HEK293T (cell line): Measurements from ENCODE around the gene ATG5.

ENCODE experiments used
- CTCF ChIA-PET: fragments of 350-600 bp; formaldehyde crosslinking; extraction: SDS; loops from one replicate; lab custom pipeline; 2021; ENCODE audit warnings: antibody characterized with exemption, inconsistent platforms; lab: Yijun Ruan, JAX
- POLR2A ChIA-PET: fragments of 350-600 bp; formaldehyde crosslinking; extraction: SDS; loops from one replicate; lab custom pipeline; 2020; ENCODE audit warnings: antibody characterized with exemption, inconsistent platforms; lab: Yijun Ruan, JAX
- DNase-seq: peaks from one replicate; pipeline ENCODE4 v3.0.0; 2012; ENCODE audit warnings: mixed read lengths; ENCODE audit errors: extremely low spot score
- ARNT ChIP-seq: fragments of 450-650 bp; IDR thresholded peaks from 2 replicates; pipeline ENCODE4 v1.6.1; 2017; ENCODE audit warnings: mild to moderate bottlenecking
- BHLHE40 ChIP-seq: fragments of 450-650 bp; IDR thresholded peaks from 2 replicates; pipeline ENCODE4 v1.6.1; 2016; ENCODE audit warnings: mild to moderate bottlenecking, moderate library complexity, borderline replicate concordance
- CTBP1 ChIP-seq: fragments of 450-650 bp; IDR thresholded peaks from 2 replicates; pipeline ENCODE4 v1.6.1; 2016; ENCODE audit warnings: borderline replicate concordance
- ELF4 ChIP-seq: fragments of 450-650 bp; IDR thresholded peaks from 2 replicates; pipeline ENCODE4 v1.6.1; 2017; ENCODE audit warnings: antibody characterized with exemption
- FOXA1 ChIP-seq: fragments of 450-650 bp; IDR thresholded peaks from 2 replicates; pipeline ENCODE4 v1.6.1; 2016; ENCODE audit warnings: mild to moderate bottlenecking
- FOXK2 ChIP-seq: fragments of 450-650 bp; IDR thresholded peaks from 2 replicates; pipeline ENCODE4 v1.6.1; 2016; ENCODE audit warnings: mild to moderate bottlenecking
- FOXM1 ChIP-seq: fragments of 450-650 bp; IDR thresholded peaks from 2 replicates; pipeline ENCODE4 v1.6.1; 2017; ENCODE audit warnings: mild to moderate bottlenecking, borderline replicate concordance
- HDGF ChIP-seq: fragments of 450-650 bp; IDR thresholded peaks from 2 replicates; pipeline ENCODE4 v1.6.1; 2017; ENCODE audit warnings: antibody characterized with exemption, borderline replicate concordance
- L3MBTL2 ChIP-seq: fragments of 450-650 bp; conservative IDR thresholded peaks from 2 replicates; pipeline ENCODE4 v1.6.1; 2016; ENCODE audit warnings: mild to moderate bottlenecking
- LEF1 ChIP-seq: fragments of 450-650 bp; IDR thresholded peaks from 2 replicates; pipeline ENCODE4 v1.6.1; 2017; ENCODE audit warnings: mild to moderate bottlenecking, borderline replicate concordance
- NFRKB ChIP-seq: fragments of 450-650 bp; IDR thresholded peaks from 2 replicates; pipeline ENCODE4 v1.6.1; 2016; ENCODE audit warnings: mild to moderate bottlenecking, moderate library complexity
- SP1 ChIP-seq: fragments of 450-650 bp; IDR thresholded peaks from 2 replicates; pipeline ENCODE4 v1.6.1; 2017
- SUZ12 ChIP-seq: fragments of 450-650 bp; IDR thresholded peaks from 2 replicates; pipeline ENCODE4 v1.6.1; 2016; ENCODE audit warnings: mild to moderate bottlenecking
- TARDBP ChIP-seq: fragments of 450-650 bp; IDR thresholded peaks from 2 replicates; pipeline ENCODE4 v1.6.1; 2016
- ZNF384 ChIP-seq: fragments of 450-650 bp; IDR thresholded peaks from 2 replicates; pipeline ENCODE4 v1.6.1; 2016
- TF ChIP-seq, protein P1 (sequence below): fragments of 450-650 bp; IDR thresholded peaks from 2 replicates; pipeline ENCODE4 v1.6.1; 2016

Gene ATG5

DNA sequence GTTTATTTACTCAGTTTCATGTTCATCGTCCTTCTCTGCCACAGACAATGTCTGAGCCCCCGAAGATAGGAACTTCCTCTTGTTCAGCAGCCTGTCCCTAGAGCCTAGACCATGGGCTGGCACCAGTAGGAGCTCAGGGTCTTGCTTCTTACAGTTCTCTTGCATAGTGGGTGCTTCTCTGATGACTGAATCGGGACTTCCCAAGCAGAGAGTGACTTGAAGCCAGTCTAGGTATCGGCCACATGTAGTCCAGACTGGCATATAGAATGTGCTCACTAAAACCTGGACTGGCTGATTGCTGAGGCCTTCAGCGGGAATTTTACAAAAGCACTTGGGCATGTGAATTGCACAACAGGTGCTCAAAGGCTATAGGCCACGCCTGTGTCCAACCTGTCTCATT lies 187.4 kb downstream of the ATG5 start:
- no peak for TF ChIP-seq ZNF384
- no peak for TF ChIP-seq NFRKB
- CTCF ChIA-PET, result no interaction called here
- POLR2A ChIA-PET, result no interaction called here
- no peak for DNase-seq

DNA sequence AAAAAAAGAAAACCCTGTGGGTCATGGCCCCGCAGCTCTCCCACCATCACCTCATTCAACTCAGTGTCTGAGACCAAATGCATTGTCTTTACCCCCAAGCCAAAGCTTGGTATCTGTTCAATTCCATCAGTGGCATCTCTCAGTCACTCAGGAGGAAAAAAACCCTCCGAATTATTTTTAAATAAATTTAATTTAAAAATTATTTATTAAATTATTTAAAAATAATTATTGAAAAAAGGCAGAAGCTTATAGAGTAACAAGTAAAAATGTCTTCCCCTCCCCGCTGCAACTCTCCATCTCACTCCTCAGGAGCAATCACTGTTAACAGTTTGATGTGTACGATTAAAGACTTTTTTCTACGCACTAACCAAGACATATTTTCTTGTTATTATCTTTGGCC lies 188.7 kb downstream of the ATG5 start:
- POLR2A ChIA-PET, result no interaction called here
- no peak for TF ChIP-seq TARDBP
- no peak for TF ChIP-seq ELF4
- TF ChIP-seq LEF1, result no peak
- TF ChIP-seq, protein P1, sequence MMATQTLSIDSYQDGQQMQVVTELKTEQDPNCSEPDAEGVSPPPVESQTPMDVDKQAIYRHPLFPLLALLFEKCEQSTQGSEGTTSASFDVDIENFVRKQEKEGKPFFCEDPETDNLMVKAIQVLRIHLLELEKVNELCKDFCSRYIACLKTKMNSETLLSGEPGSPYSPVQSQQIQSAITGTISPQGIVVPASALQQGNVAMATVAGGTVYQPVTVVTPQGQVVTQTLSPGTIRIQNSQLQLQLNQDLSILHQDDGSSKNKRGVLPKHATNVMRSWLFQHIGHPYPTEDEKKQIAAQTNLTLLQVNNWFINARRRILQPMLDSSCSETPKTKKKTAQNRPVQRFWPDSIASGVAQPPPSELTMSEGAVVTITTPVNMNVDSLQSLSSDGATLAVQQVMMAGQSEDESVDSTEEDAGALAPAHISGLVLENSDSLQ, result no peak
- TF ChIP-seq SP1, result no peak
- no peak for TF ChIP-seq L3MBTL2
- TF ChIP-seq ARNT, result no peak
- TF ChIP-seq BHLHE40, result no peak
- TF ChIP-seq CTBP1, result no peak
- TF ChIP-seq SUZ12, result no peak
- TF ChIP-seq FOXK2, result no peak
- DNase-seq, result no peak
- CTCF ChIA-PET, result no interaction called here

- no peak for DNase-seq
- ChIA-PET POLR2A (no interaction called here), CTCF (no interaction called here)
- TF ChIP-seq SUZ12 (no peak), L3MBTL2 (no peak), FOXK2 (no peak), HDGF (no peak), ZNF384 (no peak), ELF4 (no peak), FOXA1 (no peak), FOXM1 (no peak), NFRKB (no peak), SP1 (no peak), ARNT (no peak), LEF1 (no peak), CTBP1 (no peak), TARDBP (no peak), BHLHE40 (no peak)
- TF ChIP-seq, protein P1, result no peak
Measured at GRCh38 chr6:106135911-106136571, 189.5 kb downstream of the ATG5 start.

DNA sequence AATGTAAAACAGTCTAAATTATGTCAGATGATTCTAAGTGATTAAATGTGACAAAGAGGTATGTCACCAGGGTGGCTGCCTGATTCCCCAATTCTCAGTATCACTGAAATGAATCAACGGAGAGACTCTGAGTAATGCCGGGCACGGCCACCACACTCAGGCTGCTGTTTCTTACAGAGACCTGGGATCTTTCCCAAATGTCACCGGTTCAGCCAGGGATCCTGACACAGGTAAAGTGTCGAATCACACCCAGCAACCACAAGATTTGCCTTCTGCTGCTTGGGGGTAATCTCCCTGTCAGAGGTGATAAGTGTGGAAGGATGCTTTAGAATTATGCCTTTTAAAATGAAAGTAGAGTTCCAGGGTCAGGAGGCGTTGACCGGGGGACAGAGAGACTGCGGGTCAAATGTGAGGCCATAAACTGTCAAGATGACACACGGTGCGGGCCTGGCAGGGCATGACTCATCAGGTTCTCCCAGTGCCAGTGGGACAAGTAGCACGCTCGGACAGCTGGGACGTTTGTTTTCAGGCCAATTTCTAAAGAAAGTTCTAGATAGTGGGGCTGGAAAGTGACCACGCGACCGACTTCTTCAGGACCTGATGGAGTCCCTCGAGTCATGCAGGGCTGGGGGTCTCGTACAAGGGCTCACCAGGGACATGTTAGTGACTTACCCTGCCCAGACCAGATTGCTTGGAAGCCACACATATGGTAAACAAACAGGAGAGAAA lies 190.5 kb downstream of the ATG5 start:
- ChIA-PET CTCF (no interaction called here), POLR2A (no interaction called here)
- TF ChIP-seq TARDBP (no peak), LEF1 (no peak), ELF4 (no peak)
- DNase-seq, result no peak
